KMS-11 (cell line): Measurements from ENCODE around the gene CREB3L4.

Experiments
- H2AFZ ChIP-seq: fragments of 200-600 bp; sonication (generic); 2 replicates; pipeline ENCODE4 v1.6.1; 2016; ENCODE audit warnings: antibody characterized with exemption, mixed run types, low read depth
- H3K27ac ChIP-seq: fragments of 200-600 bp; sonication (generic); 2 replicates; pipeline ENCODE4 v1.6.1; 2016; ENCODE audit warnings: mild to moderate bottlenecking, mixed run types
- H3K27me3 ChIP-seq: fragments of 200-600 bp; sonication (generic); 2 replicates; pipeline ENCODE4 v1.6.1; 2017; ENCODE audit warnings: mild to moderate bottlenecking, low read depth, mixed run types, moderate library complexity; ENCODE audit not compliant: insufficient read depth
- H3K36me3 ChIP-seq: fragments of 200-600 bp; sonication (generic); 2 replicates; pipeline ENCODE4 v1.6.1; 2017; ENCODE audit warnings: mild to moderate bottlenecking, mixed run types; ENCODE audit not compliant: insufficient read depth
- H3K4me1 ChIP-seq: fragments of 200-600 bp; sonication (generic); 2 replicates; pipeline ENCODE4 v1.6.1; 2016; ENCODE audit warnings: mild to moderate bottlenecking, low read depth, mixed run types; ENCODE audit not compliant: poor library complexity, severe bottlenecking
- H3K4me2 ChIP-seq: fragments of 200-600 bp; sonication (generic); 2 replicates; pipeline ENCODE4 v1.7.0; 2016; ENCODE audit warnings: mild to moderate bottlenecking, mixed run types
- H3K4me3 ChIP-seq: fragments of 200-600 bp; sonication (generic); IDR thresholded peaks from 2 replicates; pipeline ENCODE4 v1.6.1; 2017; ENCODE audit warnings: low read depth, low read length, mixed read lengths; ENCODE audit not compliant: insufficient read depth
- H3K79me2 ChIP-seq: fragments of 200-600 bp; sonication (generic); 2 replicates; pipeline ENCODE4 v1.6.1; 2016; ENCODE audit warnings: low read depth, mixed run types; ENCODE audit not compliant: insufficient read depth
- H3K9ac ChIP-seq: fragments of 200-600 bp; sonication (generic); 2 replicates; pipeline ENCODE4 v1.6.1; 2016; ENCODE audit warnings: mild to moderate bottlenecking, mixed run types
- H4K20me1 ChIP-seq: fragments of 200-600 bp; sonication (generic); 2 replicates; pipeline ENCODE4 v1.6.1; 2016; ENCODE audit warnings: mild to moderate bottlenecking, mixed run types; ENCODE audit not compliant: insufficient read depth
- CTCF ChIP-seq: fragments of 200-600 bp; sonication (generic); conservative IDR thresholded peaks from 2 replicates; pipeline ENCODE4 v1.6.1; 2017; ENCODE audit warnings: low read depth, mild to moderate bottlenecking, antibody characterized with exemption, low read length, moderate library complexity, mixed read lengths

The CREB3L4 gene

GRCh38 chr1:153963850-153964331 lies 3.8 kb upstream of the CREB3L4 start:
- Histone ChIP-seq H3K79me2 (peaks cover 33% of the 10 kb centered on the region), H3K36me3 (no peaks in the 10 kb centered on the region), H3K27me3 (no peaks in the 10 kb centered on the region), H3K4me2 (peak overlapping the region; percentile 99), H2AFZ (peak overlapping the region; percentile 72), H3K4me1 (peaks cover 61% of the 10 kb centered on the region), H3K4me3 (peak overlapping the region; percentile 98), H3K9ac (peak overlapping the region; percentile 48), H4K20me1 (no peaks in the 10 kb centered on the region), H3K27ac (peak overlapping the region; percentile 25)
- TF ChIP-seq CTCF: no peak

- no peaks in the 10 kb centered on the region for H3K36me3 ChIP-seq
- peak; percentile 56 for TF ChIP-seq CTCF
- H2AFZ ChIP-seq: peak overlapping the region; percentile 85
- no peaks in the 10 kb centered on the region for H3K27me3 ChIP-seq
- H3K9ac ChIP-seq: peak overlapping the region; percentile 82
- H3K27ac ChIP-seq: peak overlapping the region; percentile 81
- no peaks in the 10 kb centered on the region for H4K20me1 ChIP-seq
- H3K4me1 ChIP-seq: peaks cover 49% of the 10 kb centered on the region
- H3K4me2 ChIP-seq: peak overlapping the region; percentile 77
- H3K79me2 ChIP-seq: peaks cover 22% of the 10 kb centered on the region
- peak overlapping the region; percentile 100 for H3K4me3 ChIP-seq
These were observed 280 bp downstream of the CREB3L4 start for GRCh38 chr1:153968000-153968363.

GRCh38 chr1:153968408-153968807 lies 706 bp downstream of the CREB3L4 start:
- Histone ChIP-seq H3K9ac (no peak overlapping the region), H3K4me1 (peaks cover 49% of the 10 kb centered on the region), H3K4me3 (no peak overlapping the region), H2AFZ (no peak overlapping the region; the same call in 1 of the 2 replicates), H4K20me1 (no peaks in the 10 kb centered on the region), H3K27me3 (no peaks in the 10 kb centered on the region), H3K79me2 (peaks cover 20% of the 10 kb centered on the region), H3K27ac (no peak overlapping the region), H3K4me2 (peak overlapping the region; percentile 77; the same call in 1 of the 2 replicates), H3K36me3 (no peaks in the 10 kb centered on the region)
- TF ChIP-seq CTCF: no peak

GRCh38 chr1:153968972-153969371 lies 1.3 kb downstream of the CREB3L4 start:
- H3K36me3 ChIP-seq: peaks cover 3% of the 10 kb centered on the region; the same call in 1 of the 2 replicates
- no peak overlapping the region for H3K4me2 ChIP-seq
- H3K27me3 ChIP-seq: no peaks in the 10 kb centered on the region
- H3K4me1 ChIP-seq: peaks cover 47% of the 10 kb centered on the region
- no peak for TF ChIP-seq CTCF
- peaks cover 20% of the 10 kb centered on the region for H3K79me2 ChIP-seq
- H3K27ac ChIP-seq: no peak overlapping the region
- no peak overlapping the region for H3K9ac ChIP-seq
- no peak overlapping the region for H3K4me3 ChIP-seq
- no peak overlapping the region for H2AFZ ChIP-seq
- no peaks in the 10 kb centered on the region for H4K20me1 ChIP-seq
